K562 (cell line): ENCODE measurements around the gene AP3B2. TPM values are rescaled to one million over a fixed set of nuclear protein-coding genes. Genes with fewer than 3 reads are reported as not detected.

ENCODE experiments used
- ATAC-seq: fragments of 200-7000 bp; cut with Tn5 transposase; 3 replicates; pipeline ENCODE4 v1.9.1; 2020; ENCODE audit warnings: moderate library complexity
- BruUV-seq: library from RNA; stranded (reverse); fragments of 400-500 nt; replicated peaks from 2 replicates; lab custom pipeline; 2021; lab: Mats Ljungman, UMichigan
- CTCF ChIA-PET: fragments of 300-600 bp; formaldehyde crosslinking; extraction: SDS; loops from one replicate; lab custom pipeline; 2021; ENCODE audit warnings: low intra/inter-chr PET ratio; lab: Yijun Ruan, JAX
- POLR2A ChIA-PET: fragments of 300-600, 350-650 bp; sonication (Branson Sonifier 250); formaldehyde crosslinking; extraction: SDS; loops from one replicate; lab custom pipeline; 2021; ENCODE audit warnings: antibody characterized with exemption, inconsistent platforms; lab: Yijun Ruan, JAX
- DNase-seq, 4 experiments: peaks; one replicate each; pipeline versions ENCODE4 v3.0.0 to v3.0.0-alpha.2; 2011 to 2018; ENCODE audit warnings: low spot score in 3 of 4, mixed read lengths in 3 of 4; ENCODE audit errors: extremely low read depth in 1 of 4
- FAIRE-seq: peaks from 2 replicates; lab custom pipeline; 2011; peaks lifted over from hg19 to GRCh38; lab: Jason Lieb, UNC
- H2AFZ ChIP-seq: 2 replicates; pipeline ENCODE4 v1.6.0; 2011; ENCODE audit warnings: low read depth, low read length, control low read depth, inconsistent platforms
- H3K27ac ChIP-seq: fragments of 200-600 bp; 3 replicates; pipeline ENCODE4 v1.8.0; 2011; ENCODE audit warnings: low read depth, mild to moderate bottlenecking, control low read depth, inconsistent platforms, low read length, moderate library complexity, mixed read lengths; ENCODE audit errors: extremely low read depth
- H3K27me3 ChIP-seq, 2 experiments: fragments of 300-600 bp in 1 of 2; 2 replicates in 1 of 2; 3 replicates in 1 of 2; pipeline versions ENCODE4 v1.6.0 to v1.8.0; 2011; ENCODE audit warnings: inconsistent platforms in 2 of 2, low read length in 2 of 2, mild to moderate bottlenecking in 1 of 2, mixed read lengths in 1 of 2, moderate library complexity in 1 of 2; ENCODE audit not compliant: control insufficient read depth in 2 of 2, insufficient read depth in 2 of 2
- H3K36me3 ChIP-seq: fragments of 300-600 bp; 3 replicates; pipeline ENCODE4 v1.8.0; 2011; ENCODE audit warnings: mild to moderate bottlenecking, low read length, inconsistent platforms; ENCODE audit not compliant: control insufficient read depth, insufficient read depth
- H3K4me1 ChIP-seq, 2 experiments: fragments of 200-600 bp in 1 of 2; replicated peaks in 1 of 2; 2 replicates in 1 of 2; 3 replicates in 1 of 2; pipeline versions ENCODE4 v1.5.1 to v1.8.0; 2011; ENCODE audit warnings: inconsistent platforms in 2 of 2, low read length in 2 of 2, mild to moderate bottlenecking in 1 of 2, mixed read lengths in 1 of 2, moderate library complexity in 1 of 2; ENCODE audit not compliant: control insufficient read depth in 2 of 2, insufficient read depth in 2 of 2
- H3K4me2 ChIP-seq: 2 replicates; pipeline ENCODE4 v1.6.1; 2011; ENCODE audit warnings: low read length, control low read depth, inconsistent platforms, mixed read lengths; ENCODE audit not compliant: insufficient read depth
- H3K4me3 ChIP-seq: fragments of 200-600 bp; sonication (generic), shearing (Covaris generic); 2 replicates; pipeline ENCODE4 v1.5.1; 2016; ENCODE audit warnings: control low read depth, inconsistent platforms
- H3K79me2 ChIP-seq: fragments of 200-600 bp; 3 replicates; pipeline ENCODE4 v1.8.0; 2011; ENCODE audit warnings: low read length, inconsistent platforms; ENCODE audit not compliant: control insufficient read depth, insufficient read depth
- H3K9ac ChIP-seq, 2 experiments: 2 replicates each; pipeline versions ENCODE4 v1.6.0 to v1.6.1; 2011; ENCODE audit warnings: low read depth in 2 of 2, low read length in 2 of 2, control low read depth in 1 of 2, inconsistent platforms in 1 of 2, mild to moderate bottlenecking in 1 of 2, mixed read lengths in 1 of 2; ENCODE audit not compliant: insufficient read depth in 1 of 2
- H3K9me1 ChIP-seq: one replicate; pipeline ENCODE4 v1.6.0; 2011; ENCODE audit warnings: inconsistent platforms, mild to moderate bottlenecking, low read length, moderate library complexity; ENCODE audit not compliant: control insufficient read depth, insufficient read depth
- H3K9me3 ChIP-seq: replicated peaks from 2 replicates; pipeline ENCODE4 v1.5.1; 2011; ENCODE audit warnings: low read depth, low read length, inconsistent platforms; ENCODE audit not compliant: control insufficient read depth, insufficient read depth
- H4K20me1 ChIP-seq: replicated peaks from 2 replicates; pipeline ENCODE4 v1.6.1; 2011; ENCODE audit warnings: low read length, inconsistent platforms, mixed read lengths; ENCODE audit not compliant: control insufficient read depth, insufficient read depth
- CBX1 ChIP-seq: sonication (generic); IDR thresholded peaks from 2 replicates; pipeline ENCODE4 v1.6.1; 2016; ENCODE audit warnings: antibody characterized with exemption, low read depth, mild to moderate bottlenecking
- DACH1 ChIP-seq: fragments of 450-650 bp; IDR thresholded peaks from 2 replicates; pipeline ENCODE4 v1.6.1; 2018; ENCODE audit not compliant: partially characterized antibody
- DNMT1 ChIP-seq: fragments of 450-650 bp; IDR thresholded peaks from 2 replicates; pipeline ENCODE4 v1.6.1; 2016; ENCODE audit warnings: antibody characterized with exemption, mild to moderate bottlenecking
- HLTF ChIP-seq: fragments of 450-650 bp; IDR thresholded peaks from 2 replicates; pipeline ENCODE4 v1.6.1; 2016
- KAT8 ChIP-seq: fragments of 450-650 bp; IDR thresholded peaks from 2 replicates; pipeline ENCODE4 v1.6.1; 2016; ENCODE audit warnings: low read depth, mild to moderate bottlenecking
- PRMT5 ChIP-seq: sonication (generic); formaldehyde crosslinking; IDR thresholded peaks from 2 replicates; pipeline ENCODE4 v1.5.0; 2020; ENCODE audit warnings: missing genetic modification reagents
- ZKSCAN1 ChIP-seq: fragments of 150-350 bp; IDR thresholded peaks from 2 replicates; pipeline ENCODE4 v1.6.1; 2016; ENCODE audit warnings: low read depth, low read length
- ZNF212 ChIP-seq: fragments of 450-650 bp; formaldehyde crosslinking; IDR thresholded peaks from 2 replicates; pipeline ENCODE4 v1.4.0; 2020; ENCODE audit warnings: mild to moderate bottlenecking
- WGBS: fragments of 100-300 bp; shearing (Covaris generic); methylation state at CpG from one replicate; pipeline ENCODE4 v1.1.6; 2016; ENCODE audit warnings: low coverage, mixed read lengths; ENCODE audit not compliant: insufficient coverage; ENCODE audit errors: missing lambda C conversion rate; 5-methylcytosine and 5-hydroxymethylcytosine counted together
- in situ Hi-C: fragments of 300-500 bp; cut with MboI; formaldehyde crosslinking; loops from 4 replicates; pipeline ENCODE4 v1.15.0; 2018; ENCODE audit warnings: inconsistent platforms, mixed read lengths
- intact Hi-C: fragments of 100-400 bp; cut with micrococcal nuclease; formaldehyde crosslinking; loops from 2 replicates; pipeline ENCODE4 v1.14.2; 2022
- polyA plus RNA-seq, 8 experiments: library from polyadenylated mRNA; depleted of rRNA in 4 of 8; stranded (reverse) in 5 of 8; unstranded in 3 of 8; fragments of >200 nt; fragmentation: Nextera tagmentation in 2 of 8; fragmentation: Illumina TruSeq in 1 of 8; extraction: Ambion mirVana in 2 of 8; extraction: Trizol in 1 of 8; gene quantifications; 2 replicates each; pipeline versions ENCODE4 v1.2.1 to v1.2.3, GENCODE V29; 2011 to 2014; ENCODE audit warnings: inconsistent platforms in 1 of 8, missing spikeins in 1 of 8
- total RNA-seq, 7 experiments: library from RNA; depleted of rRNA in 6 of 7; stranded (reverse); fragments of >200 nt in 6 of 7; fragmentation: Illumina TruSeq in 2 of 7; extraction: Trizol in 2 of 7; gene quantifications; 2 replicates each; pipeline versions ENCODE4 v1.2.1 to v1.2.3, GENCODE V29; 2011 to 2021; ENCODE audit warnings: low replicate concordance in 1 of 7
- TF ChIP-seq, protein P1 (sequence below): fragments of 250-450 bp; sonication (Bioruptor Pico); IDR thresholded peaks from 2 replicates; pipeline ENCODE4 v1.8.0; 2021; ENCODE audit warnings: borderline replicate concordance, mild to moderate bottlenecking, moderate library complexity; ENCODE audit not compliant: poor library complexity, severe bottlenecking
- TF ChIP-seq, protein P2 (sequence below): fragments of 250-450 bp; sonication (Bioruptor Pico); IDR thresholded peaks from 2 replicates; pipeline ENCODE4 v1.5.0; 2021; ENCODE audit warnings: mild to moderate bottlenecking, borderline replicate concordance

Gene AP3B2
- total and polyA plus RNA-seq, 9 of the 15 experiments (the other 6 are each of a cell fraction or from before 2014, with no cell fraction given): 0.03 to 0.15 (median 0.10) TPM; not detected in 2

- DNase-seq: no peak
- no peak for FAIRE-seq
- Histone ChIP-seq H3K9ac (no peak overlapping the region), H2AFZ (no peak overlapping the region), H4K20me1 (no peaks in the 10 kb centered on the region), H3K27me3 (peaks cover 0 to 18% of the 10 kb centered on the region in 2 experiments; a peak in 2 of 5 replicates), H3K27ac (no peak overlapping the region), H3K4me3 (no peak overlapping the region), H3K79me2 (no peaks in the 10 kb centered on the region), H3K36me3 (no peaks in the 10 kb centered on the region), H3K9me1 (no peaks in the 10 kb centered on the region), H3K4me2 (no peak overlapping the region), H3K9me3 (no peaks in the 10 kb centered on the region), H3K4me1 (no peaks in the 10 kb centered on the region)
- intact Hi-C loops: no loop called here
- 8% methylated on average over 7 of the region's 7 CpGs for WGBS
- ChIA-PET CTCF (no interaction called here), POLR2A (no interaction called here)
- no TSS peak for BruUV-seq
- in situ Hi-C loops: no loop called here
- TF ChIP-seq KAT8 (no peak), CBX1 (no peak), DNMT1 (no peak)
- no peak for ATAC-seq
These were observed 52.9 kb downstream of the AP3B2 start for GRCh38 chr15:82656641-82657266.

- no peak for DNase-seq
- Histone ChIP-seq H2AFZ (no peak overlapping the region), H3K4me3 (no peak overlapping the region), H3K9me3 (no peaks in the 10 kb centered on the region), H4K20me1 (no peaks in the 10 kb centered on the region), H3K4me1 (no peaks in the 10 kb centered on the region), H3K9ac (no peak overlapping the region), H3K27me3 (peaks cover 0 to 17% of the 10 kb centered on the region in 2 experiments; a peak in 2 of 5 replicates), H3K36me3 (no peaks in the 10 kb centered on the region), H3K27ac (no peak overlapping the region), H3K4me2 (no peak overlapping the region), H3K9me1 (no peaks in the 10 kb centered on the region), H3K79me2 (no peaks in the 10 kb centered on the region)
- BruUV-seq: no TSS peak
- no peak for ATAC-seq
- intact Hi-C loops: no loop called here
- WGBS: 12% methylated on average over 3 of the region's 3 CpGs
- no peak for FAIRE-seq
- ChIA-PET CTCF (no interaction called here), POLR2A (interaction anchor here (0.7 kb wide), 1 partner anchor 10 kb away, joined by 3 read pairs; no protein-coding TSS in a partner anchor)
- in situ Hi-C loops: no loop called here
- TF ChIP-seq, protein P1, sequence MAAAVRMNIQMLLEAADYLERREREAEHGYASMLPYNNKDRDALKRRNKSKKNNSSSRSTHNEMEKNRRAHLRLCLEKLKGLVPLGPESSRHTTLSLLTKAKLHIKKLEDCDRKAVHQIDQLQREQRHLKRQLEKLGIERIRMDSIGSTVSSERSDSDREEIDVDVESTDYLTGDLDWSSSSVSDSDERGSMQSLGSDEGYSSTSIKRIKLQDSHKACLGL (CRISPR knock-in tag): no peak
- TF ChIP-seq, protein P2, sequence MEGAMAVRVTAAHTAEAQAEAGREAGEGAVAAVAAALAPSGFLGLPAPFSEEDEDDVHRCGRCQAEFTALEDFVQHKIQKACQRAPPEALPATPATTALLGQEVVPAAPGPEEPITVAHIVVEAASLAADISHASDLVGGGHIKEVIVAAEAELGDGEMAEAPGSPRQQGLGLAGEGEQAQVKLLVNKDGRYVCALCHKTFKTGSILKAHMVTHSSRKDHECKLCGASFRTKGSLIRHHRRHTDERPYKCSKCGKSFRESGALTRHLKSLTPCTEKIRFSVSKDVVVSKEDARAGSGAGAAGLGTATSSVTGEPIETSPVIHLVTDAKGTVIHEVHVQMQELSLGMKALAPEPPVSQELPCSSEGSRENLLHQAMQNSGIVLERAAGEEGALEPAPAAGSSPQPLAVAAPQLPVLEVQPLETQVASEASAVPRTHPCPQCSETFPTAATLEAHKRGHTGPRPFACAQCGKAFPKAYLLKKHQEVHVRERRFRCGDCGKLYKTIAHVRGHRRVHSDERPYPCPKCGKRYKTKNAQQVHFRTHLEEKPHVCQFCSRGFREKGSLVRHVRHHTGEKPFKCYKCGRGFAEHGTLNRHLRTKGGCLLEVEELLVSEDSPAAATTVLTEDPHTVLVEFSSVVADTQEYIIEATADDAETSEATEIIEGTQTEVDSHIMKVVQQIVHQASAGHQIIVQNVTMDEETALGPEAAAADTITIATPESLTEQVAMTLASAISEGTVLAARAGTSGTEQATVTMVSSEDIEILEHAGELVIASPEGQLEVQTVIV (CRISPR knock-in tag): no peak
- TF ChIP-seq ZNF212 (CRISPR knock-in tag): no peak
- TF ChIP-seq ZKSCAN1: no peak
- TF ChIP-seq DACH1: no peak
- no peak for TF ChIP-seq HLTF
- no peak for TF ChIP-seq PRMT5 (CRISPR knock-in tag)
These were observed 54.1 kb downstream of the AP3B2 start for GRCh38 chr15:82655606-82656005.
